HG02610 (cell line): Measurements from ENCODE around the gene FRMPD1.

Experiments
- ATAC-seq: cut with Tn5 transposase; IDR thresholded peaks from one replicate; pipeline ENCODE4 v1.9.1; 2021; ENCODE audit warnings: mild to moderate bottlenecking, moderate library complexity; ENCODE audit not compliant: unreplicated experiment

The FRMPD1 gene

GRCh38 chr9:37632479-37632878, 18.3 kb upstream of the FRMPD1 start:
- no peak for ATAC-seq

GRCh38 chr9:37635808-37636207, 14.9 kb upstream of the FRMPD1 start:
- ATAC-seq: no peak

- no peak for ATAC-seq
These were observed 14.0 kb upstream of the FRMPD1 start for GRCh38 chr9:37636511-37637448.

GRCh38 chr9:37639109-37639762, 11.5 kb upstream of the FRMPD1 start:
- ATAC-seq: no peak

GRCh38 chr9:37639841-37640240, 10.9 kb upstream of the FRMPD1 start:
- no peak for ATAC-seq

GRCh38 chr9:37640246-37640645, 10.5 kb upstream of the FRMPD1 start:
- no peak for ATAC-seq

GRCh38 chr9:37641331-37641730, 9.4 kb upstream of the FRMPD1 start:
- ATAC-seq: no peak

- no peak for ATAC-seq
These were observed 7.5 kb upstream of the FRMPD1 start for GRCh38 chr9:37643214-37643613.

- no peak for ATAC-seq
These were observed 4.7 kb upstream of the FRMPD1 start for GRCh38 chr9:37645903-37646506.

GRCh38 chr9:37650299-37650872, 368 bp upstream of the FRMPD1 start:
- no peak for ATAC-seq

GRCh38 chr9:37652261-37652660, 1.5 kb downstream of the FRMPD1 start:
- no peak for ATAC-seq

GRCh38 chr9:37653385-37653784, 2.6 kb downstream of the FRMPD1 start:
- ATAC-seq: no peak

- no peak for ATAC-seq
These were observed 6.2 kb downstream of the FRMPD1 start for GRCh38 chr9:37656936-37657335.

GRCh38 chr9:37660691-37661090, 9.9 kb downstream of the FRMPD1 start:
- ATAC-seq: no peak

GRCh38 chr9:37663926-37664325, 13.2 kb downstream of the FRMPD1 start:
- no peak for ATAC-seq

- ATAC-seq: no peak
These were observed 17.0 kb downstream of the FRMPD1 start for GRCh38 chr9:37667706-37668105.

- ATAC-seq: no peak
These were observed 17.4 kb downstream of the FRMPD1 start for GRCh38 chr9:37668116-37668601.

- ATAC-seq: no peak
These were observed 18.5 kb downstream of the FRMPD1 start for GRCh38 chr9:37669232-37669631.

- ATAC-seq: no peak
These were observed 24.9 kb downstream of the FRMPD1 start for GRCh38 chr9:37675661-37676060.

GRCh38 chr9:37676411-37676830, 25.7 kb downstream of the FRMPD1 start:
- no peak for ATAC-seq

GRCh38 chr9:37677435-37677834, 26.7 kb downstream of the FRMPD1 start:
- no peak for ATAC-seq
